Psoas muscle (tissue), 8 donors: ENCODE results near the gene CALHM6. TPM values are rescaled to one million over a fixed set of nuclear protein-coding genes. Genes with fewer than 3 reads are reported as not detected.

Experiments used
- ATAC-seq, 4 donors: fragments of 200-7000 bp; cut with Tn5 transposase; one replicate each; pipeline ENCODE4 v1.9.1; 2020; ENCODE audit warnings: moderate library complexity in 3 of 4, mild to moderate bottlenecking in 2 of 4
- DNase-seq, 2 donors: peaks; one replicate each; pipeline ENCODE4 v3.0.0-alpha.2; 2020
- H3K27ac ChIP-seq: fragments of 200-600 bp; one replicate; pipeline ENCODE4 v1.8.0; 2022
- H3K27me3 ChIP-seq, 3 donors: fragments of 200-600 bp in 1 of 3; one replicate each; pipeline versions ENCODE4 v1.6.1 to v1.8.0; 2013 to 2022; ENCODE audit warnings: low read length in 2 of 3, mild to moderate bottlenecking in 2 of 3, moderate library complexity in 1 of 3; ENCODE audit not compliant: insufficient read depth in 3 of 3
- H3K36me3 ChIP-seq, 2 donors: fragments of 200-600 bp in 1 of 2; one replicate each; pipeline versions ENCODE4 v1.6.1 to v1.8.0; 2013 to 2022; ENCODE audit warnings: low read depth in 1 of 2, mild to moderate bottlenecking in 1 of 2, moderate library complexity in 1 of 2; ENCODE audit not compliant: insufficient read depth in 1 of 2
- H3K4me1 ChIP-seq: fragments of 200-600 bp; one replicate; pipeline ENCODE4 v1.8.0; 2022
- H3K4me3 ChIP-seq: fragments of 200-600 bp; one replicate; pipeline ENCODE4 v1.8.0; 2022; ENCODE audit warnings: mild to moderate bottlenecking
- H3K9me3 ChIP-seq: fragments of 200-600 bp; one replicate; pipeline ENCODE4 v1.8.0; 2022
- WGBS, 3 donors: extraction: QIAGEN DNeasy Blood & Tissue Kit; methylation state at CpG; one replicate each; pipeline versions ENCODE4 v1.1.6 to v1.1.7; 2013; 5-methylcytosine and 5-hydroxymethylcytosine counted together
- intact Hi-C, 2 donors: fragments of 100-400 bp; cut with DNase I; formaldehyde crosslinking; loops; one replicate each; pipeline versions ENCODE4 v1.11.0 to v1.14.2; 2022
- polyA plus RNA-seq, 3 donors: library from polyadenylated mRNA; stranded (reverse); fragments of 200-250 nt; gene quantifications; one replicate each; pipeline ENCODE4 v1.2.3, GENCODE V29; 2013
- total RNA-seq, 4 donors: library from RNA; stranded (reverse); fragmentation: NEBNext Ultra II Directional in 2 of 4; extraction: Animal tissue kit (Norgen Biotek cat#: 25700) in 2 of 4; gene quantifications; one replicate each; pipeline versions ENCODE4 v1.2.1 to v1.2.4, GENCODE V29; 2021 to 2023
- TF ChIP-seq, protein P1 (sequence below): fragments of 200-600 bp; IDR thresholded peaks from one replicate; pipeline ENCODE4 v1.8.0; 2022; ENCODE audit warnings: antibody characterized with exemption
- donor health status: healthy with polysubstance abuse.
- donor health status: DM: no; HTN: no; CAD: no; lungs with moderate emphysema.
- donor health status: Bipolar disorder and iron deficiency.
- donor health status: healthy.
- donor health status: DM: yes; HTN: yes; CAD: no.
- donor health status: DM: no; HTN: no; CAD: no.
- donor health status: DM: no; HTN: no; CAD: no.
- donor health status: DM: yes; HTN: yes; CAD: no.

Gene CALHM6
- total and polyA plus RNA-seq, 7 donors: 0.50 to 2.1 (median 0.91) TPM; not detected in 1

DNA sequence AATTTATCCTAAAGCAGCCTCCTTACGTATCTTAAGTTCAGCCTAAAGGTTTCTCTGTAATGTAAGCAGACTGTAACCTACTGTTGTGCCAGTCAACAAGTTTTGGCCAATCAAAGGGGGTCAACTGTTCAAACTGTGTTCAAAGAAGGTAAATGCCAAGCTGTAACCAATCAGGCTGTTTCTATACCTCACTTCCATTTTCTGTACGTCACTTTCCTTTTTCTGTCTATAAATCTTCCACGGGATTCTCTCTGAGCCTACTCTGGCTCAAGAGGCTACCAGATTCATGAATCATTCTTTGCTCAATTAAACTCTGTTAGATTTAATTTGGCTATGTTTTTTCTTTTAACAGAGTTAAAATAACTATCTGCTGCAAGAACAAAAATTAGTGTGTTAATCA, 5.1 kb upstream of the CALHM6 start:
- 77 to 78% (median 77%) methylated on average over 3 of the region's 3 CpGs for WGBS, 3 donors
- no peak overlapping the region for H3K27ac ChIP-seq
- no peak for ATAC-seq

DNA sequence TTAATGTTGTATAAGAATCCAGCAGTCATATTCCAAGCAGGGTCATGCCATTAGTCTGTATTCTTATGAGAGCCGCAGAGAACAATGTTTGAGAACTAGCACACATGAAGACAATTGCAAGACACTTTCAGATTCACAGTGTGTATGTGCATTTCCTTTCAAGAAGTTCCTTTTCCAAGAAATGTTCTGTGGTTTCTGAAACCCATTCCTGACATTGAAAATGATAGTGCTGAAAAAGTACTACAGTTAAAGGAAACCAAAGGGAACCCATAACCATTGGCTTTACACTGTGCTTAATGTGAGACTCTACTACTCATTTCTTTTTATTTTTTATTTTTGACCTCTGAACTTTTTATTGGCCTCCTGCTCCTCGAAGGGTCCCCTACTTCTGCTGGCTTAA, 4.2 kb upstream of the CALHM6 start:
- H3K4me1 ChIP-seq: no peaks in the 10 kb centered on the region
- no peaks in the 10 kb centered on the region for H3K36me3 ChIP-seq
- no peaks in the 10 kb centered on the region for H3K9me3 ChIP-seq
- TF ChIP-seq, protein P1, sequence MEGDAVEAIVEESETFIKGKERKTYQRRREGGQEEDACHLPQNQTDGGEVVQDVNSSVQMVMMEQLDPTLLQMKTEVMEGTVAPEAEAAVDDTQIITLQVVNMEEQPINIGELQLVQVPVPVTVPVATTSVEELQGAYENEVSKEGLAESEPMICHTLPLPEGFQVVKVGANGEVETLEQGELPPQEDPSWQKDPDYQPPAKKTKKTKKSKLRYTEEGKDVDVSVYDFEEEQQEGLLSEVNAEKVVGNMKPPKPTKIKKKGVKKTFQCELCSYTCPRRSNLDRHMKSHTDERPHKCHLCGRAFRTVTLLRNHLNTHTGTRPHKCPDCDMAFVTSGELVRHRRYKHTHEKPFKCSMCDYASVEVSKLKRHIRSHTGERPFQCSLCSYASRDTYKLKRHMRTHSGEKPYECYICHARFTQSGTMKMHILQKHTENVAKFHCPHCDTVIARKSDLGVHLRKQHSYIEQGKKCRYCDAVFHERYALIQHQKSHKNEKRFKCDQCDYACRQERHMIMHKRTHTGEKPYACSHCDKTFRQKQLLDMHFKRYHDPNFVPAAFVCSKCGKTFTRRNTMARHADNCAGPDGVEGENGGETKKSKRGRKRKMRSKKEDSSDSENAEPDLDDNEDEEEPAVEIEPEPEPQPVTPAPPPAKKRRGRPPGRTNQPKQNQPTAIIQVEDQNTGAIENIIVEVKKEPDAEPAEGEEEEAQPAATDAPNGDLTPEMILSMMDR: no peak
- no peak for ATAC-seq
- H3K4me3 ChIP-seq: no peak overlapping the region
- 80 to 83% (median 83%) methylated on average over 2 of the region's 2 CpGs for WGBS, 3 donors
- intact Hi-C loops: no loop called here
- no peak overlapping the region for H3K27ac ChIP-seq
- no peak for DNase-seq
- H3K27me3 ChIP-seq: no peaks in the 10 kb centered on the region

More for the DNA sequence above, 5.1 kb upstream of the CALHM6 start:
- Histone ChIP-seq H3K27me3 (no peaks in the 10 kb centered on the region), H3K4me1 (no peaks in the 10 kb centered on the region), H3K4me3 (no peak overlapping the region), H3K36me3 (no peaks in the 10 kb centered on the region), H3K9me3 (no peaks in the 10 kb centered on the region)
- no peak for DNase-seq
- intact Hi-C loops: no loop called here
- TF ChIP-seq, protein P1: no peak

DNA sequence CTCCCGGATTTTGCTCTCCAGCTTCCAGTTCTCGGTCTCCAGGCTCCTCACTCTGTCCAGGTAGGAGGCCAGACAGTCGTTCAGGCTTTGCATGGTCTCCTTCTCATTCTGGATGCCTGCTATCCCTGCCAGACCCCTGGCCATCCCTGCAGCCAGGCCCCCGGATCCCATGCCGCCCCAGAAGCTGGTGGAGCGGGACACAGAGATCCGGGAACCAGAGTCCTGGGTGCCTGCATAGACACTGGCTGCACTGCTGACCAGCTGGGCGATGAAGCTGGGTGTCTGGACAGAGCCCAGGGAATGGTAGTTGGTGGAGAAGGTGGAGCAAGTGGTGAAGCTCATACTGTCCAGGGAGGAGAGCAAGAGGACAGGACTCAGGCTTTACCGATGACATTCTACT, 2.9 kb upstream of the CALHM6 start:
- 90 to 95% (median 93%) methylated on average over 9 of the region's 9 CpGs for WGBS, 3 donors
- ATAC-seq (no peak), DNase-seq (no peak)
- H3K27me3 ChIP-seq: peaks cover 0 to 6% (median 0%) of the 10 kb centered on the region in 3 donors
- H3K36me3 ChIP-seq: no peaks in the 10 kb centered on the region
- no peaks in the 10 kb centered on the region for H3K9me3 ChIP-seq
- no peak overlapping the region for H3K27ac ChIP-seq
- intact Hi-C loops: no loop called here
- H3K4me1 ChIP-seq: no peaks in the 10 kb centered on the region
- TF ChIP-seq, protein P1: no peak
- no peak overlapping the region for H3K4me3 ChIP-seq

DNA sequence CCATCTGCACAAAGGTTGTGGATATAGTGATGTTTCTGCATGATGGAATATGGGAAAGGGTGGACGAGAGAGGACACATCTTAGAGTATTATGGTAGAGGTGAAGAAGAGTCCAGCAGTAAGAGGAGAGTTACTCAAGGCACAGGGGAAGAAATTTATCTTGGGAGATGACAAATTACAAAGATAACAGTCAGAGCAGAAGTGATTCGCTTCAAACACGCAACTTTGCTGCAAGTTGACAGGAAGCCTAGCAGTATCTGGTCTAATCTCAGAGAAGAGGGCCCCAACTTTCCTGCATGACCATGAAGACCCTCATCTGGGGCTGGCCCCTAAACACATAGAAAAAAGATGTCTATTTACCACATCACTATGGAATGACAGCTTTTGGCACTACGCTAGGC, 1.2 kb upstream of the CALHM6 start:
- intact Hi-C loops: no loop called here
- Histone ChIP-seq H3K4me3 (no peak overlapping the region), H3K36me3 (no peaks in the 10 kb centered on the region), H3K27me3 (peaks cover 0 to 6% (median 0%) of the 10 kb centered on the region in 3 donors), H3K9me3 (no peaks in the 10 kb centered on the region), H3K4me1 (no peaks in the 10 kb centered on the region), H3K27ac (no peak overlapping the region)
- ATAC-seq (no peak), DNase-seq (no peak)
- WGBS, 3 donors: 94 to 95% (median 95%) methylated on average over 4 of the region's 4 CpGs
- TF ChIP-seq, protein P1: no peak
